Astrocyte (in vitro differentiated cells and primary cell): ENCODE data around the gene UPB1.

Source experiments
- EZH2 ChIP-seq: IDR thresholded peaks from 2 replicates; pipeline ENCODE4 v1.6.1; 2012; ENCODE audit warnings: mild to moderate bottlenecking, low read length, inconsistent platforms; ENCODE audit not compliant: insufficient read depth
- TF ChIP-seq, protein P1 (sequence below): IDR thresholded peaks from 2 replicates; pipeline ENCODE4 v1.5.1; 2011; ENCODE audit warnings: low read depth, mild to moderate bottlenecking, inconsistent platforms, low read length, moderate library complexity; ENCODE audit not compliant: insufficient read depth

DNA sequence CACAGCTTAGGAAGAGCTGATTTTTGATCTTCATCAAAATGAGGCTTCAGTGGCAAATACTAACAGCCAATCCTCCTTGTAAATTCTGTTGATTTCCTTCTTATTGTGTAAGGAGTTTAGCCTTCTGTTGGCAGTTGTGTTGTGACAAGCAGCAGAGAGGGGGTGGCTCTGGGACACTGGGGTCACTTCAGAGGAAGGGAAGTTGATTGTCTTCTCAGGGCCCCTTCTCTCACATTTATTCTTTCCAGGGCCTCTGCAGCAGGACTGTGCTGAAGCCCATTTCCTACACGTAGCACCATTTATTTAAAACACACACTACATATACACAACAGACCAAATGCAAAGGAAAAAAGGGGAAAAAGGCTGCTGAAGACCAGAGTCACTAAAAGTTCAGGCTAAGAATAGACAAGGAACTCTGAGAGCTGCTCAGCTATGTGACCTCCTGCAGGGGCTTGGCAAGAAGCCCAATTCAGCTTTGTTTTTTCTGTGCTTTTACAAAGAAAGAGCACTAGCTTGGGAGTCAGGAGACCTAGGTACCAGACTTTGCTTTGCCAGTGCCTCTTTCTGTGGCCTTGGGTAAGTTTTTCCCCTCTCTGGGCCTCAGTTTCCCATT lies 28.3 kb upstream of the UPB1 start:
- TF ChIP-seq, protein P1, sequence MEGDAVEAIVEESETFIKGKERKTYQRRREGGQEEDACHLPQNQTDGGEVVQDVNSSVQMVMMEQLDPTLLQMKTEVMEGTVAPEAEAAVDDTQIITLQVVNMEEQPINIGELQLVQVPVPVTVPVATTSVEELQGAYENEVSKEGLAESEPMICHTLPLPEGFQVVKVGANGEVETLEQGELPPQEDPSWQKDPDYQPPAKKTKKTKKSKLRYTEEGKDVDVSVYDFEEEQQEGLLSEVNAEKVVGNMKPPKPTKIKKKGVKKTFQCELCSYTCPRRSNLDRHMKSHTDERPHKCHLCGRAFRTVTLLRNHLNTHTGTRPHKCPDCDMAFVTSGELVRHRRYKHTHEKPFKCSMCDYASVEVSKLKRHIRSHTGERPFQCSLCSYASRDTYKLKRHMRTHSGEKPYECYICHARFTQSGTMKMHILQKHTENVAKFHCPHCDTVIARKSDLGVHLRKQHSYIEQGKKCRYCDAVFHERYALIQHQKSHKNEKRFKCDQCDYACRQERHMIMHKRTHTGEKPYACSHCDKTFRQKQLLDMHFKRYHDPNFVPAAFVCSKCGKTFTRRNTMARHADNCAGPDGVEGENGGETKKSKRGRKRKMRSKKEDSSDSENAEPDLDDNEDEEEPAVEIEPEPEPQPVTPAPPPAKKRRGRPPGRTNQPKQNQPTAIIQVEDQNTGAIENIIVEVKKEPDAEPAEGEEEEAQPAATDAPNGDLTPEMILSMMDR, result no peak
- no peak for TF ChIP-seq EZH2
